Thyroid gland (tissue), 4 donors: ENCODE data around the gene LYRM4.

Source experiments
- CTCF ChIP-seq, 6 experiments: fragments of 200-600 bp in 3 of 6; fragments of 450-650 bp in 3 of 6; sonication (generic) in 3 of 6; IDR thresholded peaks; one replicate each; pipeline ENCODE4 v1.5.1; 2016 to 2019; ENCODE audit warnings: antibody characterized with exemption in 6 of 6, mild to moderate bottlenecking in 2 of 6, inconsistent platforms in 1 of 6, moderate library complexity in 1 of 6
- POLR2A ChIP-seq, 2 donors: fragments of 450-650 bp; IDR thresholded peaks; one replicate each; pipeline ENCODE4 v1.6.1; 2017; ENCODE audit warnings: antibody characterized with exemption in 2 of 2, mild to moderate bottlenecking in 2 of 2, moderate library complexity in 1 of 2

GRCh38 chr6:5290500-5290899 lies 29.8 kb upstream of the LYRM4 start:
- no peak for TF ChIP-seq CTCF (IDR thresholded peaks at IDR 0.05)
- no peak for TF ChIP-seq POLR2A (IDR thresholded peaks at IDR 0.05)
